ENCODE results near the gene P4HTM.

The P4HTM gene

GRCh38 chr3:48989796-48990635 lies at the start of gene P4HTM:
Gene P4HTM (plus strand): TSS chr3:48990241. CDS start chr3:48990257, 16 bp downstream.
- peak; percentile 90 for DNase-seq

- DNase-seq: no peak
Observed at GRCh38 chr3:48945432-48945831, 44.6 kb upstream of the P4HTM start.

GRCh38 chr3:48945891-48946549 lies 44.0 kb upstream of the P4HTM start:
- DNase-seq: no peak

GRCh38 chr3:48949376-48949717 lies 40.7 kb upstream of the P4HTM start:
- no peak for DNase-seq

- DNase-seq: no peak
Observed at GRCh38 chr3:48950051-48950450, 40.0 kb upstream of the P4HTM start.

- no peak for DNase-seq
Observed at GRCh38 chr3:48951764-48952163, 38.3 kb upstream of the P4HTM start.

GRCh38 chr3:48952510-48953118 lies 37.4 kb upstream of the P4HTM start:
- DNase-seq: peak; percentile 28

- DNase-seq: no peak
Observed at GRCh38 chr3:48957006-48957705, 32.9 kb upstream of the P4HTM start.

GRCh38 chr3:48960841-48961413 lies 29.1 kb upstream of the P4HTM start:
- DNase-seq: no peak

- no peak for DNase-seq
Observed at GRCh38 chr3:48962340-48962739, 27.7 kb upstream of the P4HTM start.

GRCh38 chr3:48962939-48963338 lies 27.1 kb upstream of the P4HTM start:
- DNase-seq: no peak

- no peak for DNase-seq
Observed at GRCh38 chr3:48963591-48963990, 26.4 kb upstream of the P4HTM start.

- no peak for DNase-seq
Observed at GRCh38 chr3:48966367-48966766, 23.7 kb upstream of the P4HTM start.

GRCh38 chr3:48966876-48967361 lies 23.1 kb upstream of the P4HTM start:
- peak; percentile 59 for DNase-seq

- no peak for DNase-seq
Observed at GRCh38 chr3:48970586-48970985, 19.5 kb upstream of the P4HTM start.

- DNase-seq: no peak
Observed at GRCh38 chr3:48974076-48974864, 15.8 kb upstream of the P4HTM start.

GRCh38 chr3:48979451-48979850 lies 10.6 kb upstream of the P4HTM start:
- DNase-seq: no peak

- no peak for DNase-seq
Observed at GRCh38 chr3:48980295-48980694, 9.7 kb upstream of the P4HTM start.

- no peak for DNase-seq
Observed at GRCh38 chr3:48982016-48982415, 8.0 kb upstream of the P4HTM start.

- DNase-seq: no peak
Observed at GRCh38 chr3:48982686-48983085, 7.4 kb upstream of the P4HTM start.

- no peak for DNase-seq
Observed at GRCh38 chr3:48983096-48983495, 6.9 kb upstream of the P4HTM start.

GRCh38 chr3:48984663-48985062 lies 5.4 kb upstream of the P4HTM start:
- no peak for DNase-seq
